Activated CD4-positive, alpha-beta T cell treated with anti-CD3 and anti-CD28 coated beads, Interleukin-10, Interleukin-2, amounts not matched to agents 100 ng/mL and 50 ng/mL, durations not matched to agents 16 hours and 8 hours (primary cell): ENCODE results near the gene SLC19A2.

Source experiments
- DNase-seq: peaks from one replicate; pipeline ENCODE4 v3.0.0-alpha.2; 2020

Gene SLC19A2

DNA sequence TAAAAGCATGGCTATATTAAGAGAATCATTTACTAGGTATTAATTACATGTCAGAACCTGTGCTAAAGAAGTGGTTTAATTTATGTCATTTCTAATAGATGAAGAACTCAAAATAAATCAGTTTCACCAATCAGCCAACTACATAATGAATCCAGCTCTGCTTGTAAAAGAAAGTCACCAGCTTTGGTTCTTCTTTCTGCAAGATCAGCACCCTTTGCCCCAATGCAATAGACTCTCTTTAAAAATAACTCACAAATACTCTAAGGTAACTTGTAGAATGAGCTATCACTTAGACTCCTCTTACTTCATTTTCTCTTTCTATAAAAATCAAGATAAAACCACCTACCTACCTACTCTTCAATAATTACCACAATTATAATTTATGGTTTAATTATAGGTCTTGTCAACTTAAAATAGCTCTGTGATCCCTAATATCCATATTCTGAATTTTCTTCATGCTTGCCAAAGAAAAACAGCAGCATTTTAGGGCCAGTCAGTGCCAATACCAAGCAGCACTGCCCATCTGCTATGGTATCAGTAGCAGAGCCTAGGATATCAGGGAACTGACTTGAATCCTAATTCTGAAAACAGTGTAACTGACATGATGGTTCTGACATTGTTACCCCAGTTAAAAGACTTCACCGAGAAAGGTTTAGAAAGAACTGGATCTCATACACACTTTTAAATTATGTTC lies 11.3 kb downstream of the SLC19A2 start:
- no peak for DNase-seq

DNA sequence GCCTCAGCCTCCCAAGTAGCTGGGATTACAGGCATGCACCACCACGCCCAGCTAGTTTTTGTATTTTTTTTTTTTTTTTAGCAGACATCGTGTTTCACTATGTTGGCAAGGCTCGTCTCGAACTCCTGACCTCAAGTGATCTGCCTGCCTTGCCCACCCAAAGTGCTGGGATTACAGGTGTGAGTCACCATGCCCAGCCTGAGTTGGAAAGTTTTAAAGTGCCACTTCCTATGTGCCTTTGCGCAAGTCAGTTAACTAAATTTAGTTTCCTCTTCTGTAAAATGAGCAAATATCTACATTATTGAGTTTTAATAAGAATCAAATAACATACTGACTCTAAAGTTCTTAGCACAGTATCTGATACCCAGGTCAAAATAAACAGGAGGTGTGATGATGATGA lies 12.4 kb downstream of the SLC19A2 start:
- DNase-seq = no peak

DNA sequence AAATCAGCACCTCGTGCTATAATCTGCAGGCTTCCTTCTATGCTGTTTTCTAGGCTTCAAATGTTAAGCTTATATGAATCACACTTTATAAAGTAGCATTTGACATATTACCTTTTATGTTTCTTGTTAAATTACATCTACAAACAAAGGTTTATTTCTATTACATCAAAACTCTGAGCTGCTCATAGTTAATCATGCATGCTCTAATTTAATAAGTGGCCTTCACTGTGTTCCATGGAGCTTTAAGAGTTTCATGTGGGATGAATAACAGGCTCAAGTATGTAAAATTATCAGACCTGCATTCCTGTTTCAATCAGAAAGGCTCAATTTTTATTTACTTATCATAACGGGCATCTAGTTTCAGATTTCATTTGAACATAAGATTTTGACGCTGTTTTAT lies 13.0 kb downstream of the SLC19A2 start:
- DNase-seq = no peak

DNA sequence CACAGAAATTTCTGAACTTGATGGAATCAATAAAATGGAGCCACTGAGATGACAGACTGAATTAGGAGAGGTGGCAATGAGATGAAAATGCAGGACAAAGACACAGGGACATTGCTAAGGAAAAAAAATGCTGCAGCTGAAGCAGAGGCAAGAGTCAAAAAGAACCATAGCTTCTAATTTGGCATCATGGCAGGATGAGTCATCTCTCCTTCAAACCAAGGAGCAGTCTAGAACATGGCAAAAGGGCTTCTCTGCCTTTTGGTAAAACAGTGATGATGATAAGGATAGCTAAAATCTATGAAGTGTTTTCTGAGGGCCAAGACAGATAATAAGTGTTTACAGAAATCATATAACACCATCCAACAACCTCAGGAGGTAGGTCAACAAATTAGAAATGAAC lies 16.8 kb downstream of the SLC19A2 start:
- DNase-seq = no peak

DNA sequence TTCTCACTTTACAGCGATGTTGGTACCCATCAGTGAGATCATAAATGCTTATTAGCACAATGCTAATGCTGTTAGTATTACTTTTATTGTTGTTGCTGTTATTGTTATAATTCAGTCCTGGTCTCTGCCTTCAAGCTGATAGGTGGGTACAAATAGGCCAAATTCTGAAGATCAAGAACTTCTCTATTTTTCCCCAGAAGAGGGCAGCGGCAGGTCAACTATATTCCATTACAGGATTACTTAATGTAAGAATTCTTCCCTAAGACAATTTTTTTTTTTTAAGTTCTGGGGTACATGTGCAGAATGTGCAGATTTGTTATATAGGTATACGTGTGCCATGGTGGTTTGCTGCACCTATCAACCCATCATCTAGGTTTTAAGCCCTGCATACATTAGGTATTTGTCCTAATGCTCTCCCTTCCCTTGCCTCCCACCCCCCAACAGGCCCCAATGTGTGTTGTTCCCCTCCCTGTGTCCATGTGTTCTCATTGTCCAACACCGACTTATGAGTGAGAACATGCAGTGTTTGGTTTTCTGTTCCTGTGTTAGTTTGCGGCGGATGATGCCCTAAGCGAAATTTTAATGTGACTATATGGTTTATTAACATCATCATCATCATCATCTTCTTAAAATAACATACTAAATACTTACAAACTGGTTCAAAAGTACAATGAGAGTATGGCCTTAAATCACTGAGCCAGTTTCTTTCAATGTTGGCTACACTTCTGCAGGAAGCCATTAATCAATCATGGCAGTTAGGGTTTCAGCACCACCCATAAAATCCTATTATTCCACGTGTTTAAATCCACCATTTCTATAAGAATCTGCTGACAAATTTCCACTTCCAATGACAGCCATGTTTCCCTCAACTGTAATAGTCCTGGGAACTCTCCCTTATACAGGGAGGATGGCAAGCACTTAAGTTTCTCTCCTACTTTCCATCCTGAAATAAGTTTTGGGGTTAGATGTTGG lies 19.2 kb downstream of the SLC19A2 start:
- peak; percentile 37 for DNase-seq

DNA sequence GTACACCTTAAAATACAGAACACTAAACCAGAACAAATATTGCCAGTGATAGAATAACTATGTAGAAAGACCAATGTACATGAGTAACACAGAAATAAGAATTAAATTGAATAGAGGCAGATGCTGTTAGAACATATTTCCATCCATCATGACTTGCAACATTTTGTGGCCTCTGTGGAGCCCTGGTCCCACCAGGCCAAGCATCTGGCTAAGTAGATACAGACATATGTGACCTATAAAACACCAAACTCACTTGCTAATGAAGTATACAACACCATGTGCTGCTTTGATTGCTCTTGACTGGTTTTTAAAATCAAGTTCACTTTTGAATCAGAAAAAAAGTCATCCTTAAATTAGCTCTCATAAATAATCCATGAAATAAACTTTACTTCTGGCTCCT lies 20.5 kb downstream of the SLC19A2 start:
- no peak for DNase-seq

DNA sequence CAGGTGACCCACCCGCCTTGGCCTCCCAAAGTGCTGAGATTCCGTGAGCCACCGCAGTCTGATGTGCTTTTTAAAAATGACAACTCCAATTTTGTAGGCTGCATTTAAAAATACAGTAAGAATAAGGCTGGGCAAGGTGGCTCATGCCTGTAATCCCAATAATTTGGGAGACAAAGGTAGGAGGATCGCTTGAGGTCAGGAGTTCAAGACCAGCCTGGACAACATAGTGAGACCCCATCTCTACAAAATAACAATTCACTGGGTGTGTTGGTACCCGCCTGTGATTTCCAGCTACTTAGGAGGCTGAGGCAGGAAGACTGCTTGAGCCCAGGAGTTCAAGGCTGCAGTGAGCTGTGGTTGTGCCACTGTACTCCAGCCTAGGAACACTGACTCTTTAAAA lies 23.4 kb downstream of the SLC19A2 start:
- no peak for DNase-seq

DNA sequence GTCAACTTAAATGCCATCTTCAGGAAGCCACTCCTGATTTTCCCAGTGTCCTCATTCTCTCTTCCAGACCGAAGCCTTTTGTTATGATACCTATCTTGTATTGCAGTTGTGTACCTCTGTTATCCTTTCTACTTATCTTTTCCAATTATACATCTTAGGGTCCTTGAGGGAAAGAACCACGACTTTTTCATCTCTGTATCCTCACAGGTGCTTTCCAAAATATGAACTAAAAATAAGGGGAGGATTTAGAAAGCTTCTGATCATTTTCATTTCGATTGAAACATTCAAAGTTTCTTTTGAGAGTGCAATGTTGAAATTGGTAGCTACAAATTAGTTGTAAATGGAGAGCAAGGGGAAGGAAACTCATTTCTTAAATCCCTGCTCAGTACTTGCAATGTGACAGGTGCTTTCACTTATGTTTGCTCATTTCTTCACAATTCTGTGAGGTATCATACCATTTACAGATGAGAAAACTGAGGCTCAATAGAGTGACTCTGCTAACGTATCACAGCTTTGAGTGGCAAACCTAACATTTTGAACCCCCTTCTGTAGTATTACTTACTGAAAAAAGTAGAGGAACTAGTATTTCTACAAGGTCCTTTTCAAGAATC lies 24.2 kb downstream of the SLC19A2 start:
- peak; percentile 52 for DNase-seq

DNA sequence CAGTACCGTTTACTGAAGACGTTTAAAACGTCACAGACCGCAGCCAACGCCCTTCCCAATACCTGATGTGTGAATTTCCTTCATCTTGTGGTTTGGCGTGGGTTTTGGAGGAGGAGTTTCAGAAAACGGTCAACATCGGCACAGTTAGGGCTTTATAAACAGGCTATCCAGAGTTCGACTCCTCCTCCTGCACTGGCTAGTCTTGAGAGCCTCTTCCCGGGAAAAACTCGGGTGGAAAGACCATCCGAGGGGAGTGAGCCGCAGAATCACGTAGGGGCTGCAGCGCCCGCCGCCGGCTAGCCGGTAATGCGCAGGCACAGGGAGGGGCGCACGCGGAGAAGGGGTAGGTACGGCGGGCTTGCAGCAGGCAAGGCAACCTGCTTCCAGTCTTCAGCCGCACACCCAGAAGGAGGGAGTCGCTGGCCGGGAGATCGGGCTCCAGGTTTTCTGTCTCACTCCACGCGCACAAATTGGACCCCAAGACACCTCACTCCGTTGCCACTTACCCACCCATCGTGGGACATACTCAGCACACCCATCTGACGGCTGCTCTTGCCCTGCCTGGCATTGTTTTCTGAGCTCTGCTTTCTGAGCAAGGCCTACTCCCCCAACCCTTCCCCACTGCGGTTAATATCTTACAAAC lies 25.4 kb downstream of the SLC19A2 start:
- DNase-seq = peak; percentile 52

DNA sequence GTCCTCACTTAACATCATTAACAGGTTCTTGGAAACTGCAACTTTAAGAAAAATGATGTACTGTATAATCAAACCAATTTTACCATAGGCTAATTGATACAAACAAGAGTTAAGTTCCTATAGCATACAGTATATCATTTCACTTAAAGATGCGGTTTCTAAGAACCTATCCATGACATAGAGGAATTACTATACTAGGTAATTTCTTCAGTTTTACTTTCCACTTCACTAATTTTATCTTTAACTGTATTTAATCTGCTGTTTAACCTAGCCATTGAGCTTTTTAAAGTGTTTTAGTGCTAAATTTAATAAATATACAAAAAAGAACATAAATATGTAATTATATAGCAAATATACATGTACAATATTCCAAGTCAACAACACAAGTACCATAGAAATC lies 28.3 kb downstream of the SLC19A2 start:
- DNase-seq = no peak

DNA sequence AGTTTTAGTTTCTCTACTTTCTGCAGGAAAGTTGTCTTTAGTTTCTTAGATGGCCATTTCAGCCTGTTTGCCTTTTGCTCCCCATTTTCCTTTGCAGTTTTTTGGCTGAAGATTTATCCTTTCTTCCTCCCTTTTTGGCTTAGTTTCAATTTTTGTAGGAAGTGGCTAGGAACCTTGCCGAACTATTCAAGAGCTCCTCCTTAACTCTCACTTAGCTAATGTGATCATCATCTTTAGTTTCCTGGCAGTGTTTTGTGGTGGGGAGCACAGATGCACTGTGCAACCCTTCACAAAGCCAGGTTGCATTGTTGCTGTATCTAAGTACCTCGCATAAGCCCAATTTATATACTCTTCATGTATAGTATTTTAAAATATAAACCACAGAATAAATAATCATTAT lies 29.7 kb downstream of the SLC19A2 start:
- no peak for DNase-seq

DNA sequence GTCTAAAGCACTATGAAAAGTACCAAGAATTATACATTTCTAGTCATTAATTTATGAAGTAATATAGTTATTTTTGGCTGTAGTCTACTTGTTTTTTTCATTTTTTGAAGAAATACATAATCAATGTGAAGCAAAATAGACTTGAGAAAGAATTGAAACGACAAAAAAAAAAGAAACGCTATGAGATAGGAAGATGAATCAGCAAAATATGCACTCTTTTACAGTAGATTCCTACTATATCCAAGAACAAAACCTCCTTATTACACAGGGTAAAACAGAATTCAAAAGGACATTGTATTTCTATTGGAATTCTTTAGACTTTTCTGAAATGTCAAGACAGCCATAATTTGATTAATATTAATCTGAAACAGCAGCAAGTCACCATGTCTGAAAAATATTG lies 32.8 kb downstream of the SLC19A2 start:
- DNase-seq = no peak

DNA sequence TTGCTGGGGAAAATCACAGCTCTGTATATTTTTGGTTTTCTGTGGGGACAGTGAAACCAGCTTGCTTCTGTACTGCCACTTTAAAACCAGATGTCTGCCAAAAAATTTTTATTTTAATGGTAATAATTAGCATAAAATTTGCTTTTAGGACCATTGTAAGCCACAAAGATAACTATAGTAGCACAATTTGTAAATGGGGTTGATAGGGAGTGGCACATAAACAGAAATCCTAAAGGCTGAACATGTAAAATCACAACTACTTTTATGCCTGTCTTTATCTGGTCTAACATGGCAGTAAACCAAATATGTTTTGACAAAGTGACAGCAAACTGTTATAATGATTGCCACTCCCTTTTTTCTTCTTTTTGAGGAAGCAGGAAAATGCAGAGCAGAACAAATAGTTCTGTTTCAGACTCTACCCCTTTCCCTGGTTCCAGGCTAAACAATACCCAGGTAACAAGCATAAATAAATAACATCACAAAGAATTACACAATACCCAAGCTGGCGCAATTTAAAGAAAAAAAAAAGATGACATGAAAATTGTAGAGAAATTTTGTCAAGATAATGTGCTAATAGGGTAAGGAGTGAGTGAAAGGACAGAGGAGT lies 34.4 kb downstream of the SLC19A2 start:
- no peak for DNase-seq

DNA sequence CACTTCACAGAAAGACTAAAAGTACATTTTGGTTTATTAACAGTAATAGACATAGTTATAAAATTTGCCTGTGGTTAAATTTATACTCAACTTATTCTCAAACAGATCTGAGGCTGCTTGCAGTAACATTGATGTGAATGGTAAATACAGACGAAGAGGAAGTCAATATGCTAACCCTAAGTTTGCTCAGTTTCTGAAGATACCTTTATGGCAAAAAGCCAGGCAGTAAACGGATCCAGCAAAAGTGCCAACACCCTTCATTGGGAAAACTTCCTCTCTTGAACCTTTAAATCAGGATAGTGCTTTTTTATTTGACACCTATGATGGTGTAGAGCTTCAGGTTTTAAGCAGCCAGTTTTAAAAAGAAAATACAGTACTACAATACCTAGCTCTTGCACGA lies 41.8 kb downstream of the SLC19A2 start:
- DNase-seq = no peak

DNA sequence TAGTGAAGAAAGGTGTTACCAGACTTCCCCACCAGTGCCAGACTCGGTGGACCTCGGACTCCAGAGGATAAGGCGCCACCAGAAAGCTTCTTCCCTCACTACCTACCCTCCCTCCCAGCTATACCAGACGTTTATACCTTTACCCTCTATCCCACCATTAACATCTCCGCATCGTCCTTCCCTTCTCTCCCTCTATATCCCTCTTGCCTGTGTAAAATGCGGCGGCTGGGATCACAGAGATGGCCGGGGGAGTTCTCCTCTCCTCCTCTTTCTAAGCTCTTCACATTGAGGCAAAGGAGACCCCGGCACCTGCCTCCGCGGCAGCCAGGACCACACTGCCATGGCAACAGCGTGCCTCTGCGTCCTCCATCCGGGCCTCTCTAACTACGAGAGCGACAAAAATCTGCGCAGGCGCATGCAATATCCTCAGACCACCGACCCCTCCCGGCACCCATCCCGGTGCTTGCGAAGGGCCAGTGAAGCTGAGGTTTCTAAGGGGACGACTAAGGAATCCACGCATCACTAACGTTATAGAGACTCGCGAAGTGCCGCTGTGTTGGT lies 58.6 kb downstream of the SLC19A2 start, which contains the start of gene CCDC181:
Gene CCDC181 (minus strand): TSS at position 394 of the 561 bp plus-strand sequence. CDS start 2,547 bp downstream, outside the sequence.
- DNase-seq = peak; percentile 74

DNA sequence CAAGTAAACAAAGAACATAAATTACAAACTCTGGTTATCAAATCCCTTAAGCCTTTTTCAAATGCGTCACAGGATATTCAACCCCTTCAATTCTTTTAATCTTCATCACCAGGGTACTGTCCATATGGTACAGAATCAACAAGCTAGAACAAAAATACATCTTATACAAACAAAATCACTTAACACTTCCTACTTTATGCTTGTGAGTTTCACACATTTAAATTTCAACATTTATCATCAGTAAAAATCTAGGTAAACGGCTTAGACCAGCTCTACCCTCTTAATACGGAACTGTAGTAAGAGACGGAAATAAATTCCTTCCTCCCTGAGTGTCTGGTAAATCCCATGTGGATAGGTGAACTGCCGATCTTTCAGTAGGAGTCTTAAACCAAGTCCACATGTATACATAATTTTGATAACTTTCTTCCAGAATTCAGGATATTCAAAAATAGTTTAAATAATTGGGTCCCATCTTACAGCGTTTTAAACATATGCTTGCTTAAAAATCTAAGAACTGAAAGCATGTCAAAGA lies 59.5 kb downstream of the SLC19A2 start:
- no peak for DNase-seq

DNA sequence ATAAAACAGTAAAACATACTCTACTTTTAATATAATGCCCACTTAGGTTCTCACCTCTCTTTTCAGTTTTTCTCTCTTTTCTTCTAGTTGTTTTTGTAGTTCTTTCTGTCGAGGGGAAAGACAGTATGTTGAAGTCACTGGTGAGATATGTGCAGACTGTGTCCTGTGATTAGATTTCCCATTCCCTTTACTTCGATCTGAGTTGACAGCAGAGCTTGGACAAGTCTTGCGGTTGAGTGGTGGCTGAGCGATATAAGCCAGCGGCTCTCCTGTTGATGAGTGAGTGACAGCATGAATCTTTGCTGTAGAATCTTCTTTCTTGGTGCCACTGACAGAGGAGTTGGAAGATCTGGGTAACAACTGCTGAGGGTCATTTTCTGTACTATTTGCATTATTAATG lies 64.4 kb downstream of the SLC19A2 start:
- DNase-seq = no peak

DNA sequence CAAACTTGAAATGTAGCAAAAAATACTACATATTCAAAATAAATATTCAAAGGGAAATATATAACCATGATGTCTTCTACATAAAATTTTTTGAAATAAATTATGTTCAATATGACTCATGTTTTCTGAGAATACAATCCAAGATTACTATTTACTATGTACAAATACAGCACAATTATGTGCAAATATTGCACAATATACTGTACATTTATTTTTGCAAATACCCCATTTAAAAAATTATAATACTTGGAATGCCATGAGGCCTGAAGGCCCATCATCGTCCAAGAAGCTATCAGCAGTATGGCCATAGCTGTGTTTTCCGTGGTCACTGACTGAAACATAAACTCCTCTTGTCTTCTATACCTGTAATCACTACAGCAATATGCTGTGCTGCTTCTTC lies 70.8 kb downstream of the SLC19A2 start:
- no peak for DNase-seq
